Body of pancreas (tissue), 4 donors: ENCODE data around the gene SLC19A1.
"Not testable (repeated sequence)": the region's sequence is repeated elsewhere in the genome, so short reads cannot be mapped to it uniquely, and the experiment has no call there.

Source experiments
- CTCF ChIP-seq, 7 experiments: fragments of 450-650 bp in 4 of 7; fragments of 200-600 bp in 3 of 7; sonication (generic) in 3 of 7; IDR thresholded peaks; one replicate each; pipeline ENCODE4 v1.5.1; 2016 to 2019; ENCODE audit warnings: antibody characterized with exemption in 7 of 7
- POLR2A ChIP-seq, 3 donors: fragments of 450-650 bp; IDR thresholded peaks; one replicate each; pipeline ENCODE4 v1.6.1; 2016; ENCODE audit warnings: antibody characterized with exemption in 3 of 3, mild to moderate bottlenecking in 2 of 3

- not testable (repeated sequence) for TF ChIP-seq CTCF, POLR2A (IDR thresholded peaks at IDR 0.05)
Measured at GRCh38 chr21:45501081-45502005, 40.9 kb downstream of the SLC19A1 start.
